GM12872 (cell line): ENCODE results near the gene PIP5K1B.

Experiments used
- CTCF ChIP-seq: IDR thresholded peaks from 3 replicates; pipeline ENCODE4 v1.5.1; 2011; ENCODE audit warnings: low read depth, mild to moderate bottlenecking, low read length, moderate library complexity; ENCODE audit not compliant: insufficient read depth

Gene PIP5K1B

DNA sequence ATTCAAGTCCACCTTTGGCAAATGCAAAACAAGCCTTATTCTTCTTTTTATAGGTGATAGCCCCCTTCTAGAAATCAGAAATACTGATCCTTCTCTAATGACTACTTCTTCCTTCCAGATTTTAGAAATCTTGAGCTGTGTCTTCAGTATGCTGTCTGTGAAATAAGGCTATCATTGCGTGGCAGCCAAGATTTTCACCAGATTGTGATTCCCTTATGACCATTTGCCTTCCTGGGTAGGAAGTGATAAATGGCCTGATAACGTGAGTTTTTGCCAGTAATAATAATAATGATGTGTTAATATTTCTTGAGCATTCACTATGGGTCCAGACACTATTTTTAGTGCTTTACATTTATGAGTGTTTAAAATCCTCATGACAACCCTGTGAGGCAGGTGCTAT lies 80.9 kb downstream of the PIP5K1B start:
- TF ChIP-seq CTCF = no peak

DNA sequence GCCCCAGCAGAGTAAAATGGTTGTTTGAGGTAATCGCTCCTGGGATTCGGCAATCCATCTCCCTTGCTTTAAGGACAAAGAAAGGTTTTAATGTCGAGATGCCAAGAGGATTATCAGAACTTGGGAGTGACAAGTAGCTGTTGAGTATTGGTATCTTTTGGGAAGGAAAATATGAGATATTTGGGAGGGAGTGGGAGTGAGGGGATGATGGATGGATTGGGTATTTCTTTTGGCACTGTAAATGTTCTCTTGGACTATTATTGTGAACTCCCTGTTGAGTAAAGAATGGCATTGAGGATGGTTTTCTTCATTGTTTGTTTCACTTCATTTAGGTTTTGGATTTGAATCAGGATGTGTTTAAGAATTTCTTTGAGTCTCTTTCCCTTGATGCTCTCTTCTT lies 86.1 kb downstream of the PIP5K1B start:
- TF ChIP-seq CTCF = no peak

DNA sequence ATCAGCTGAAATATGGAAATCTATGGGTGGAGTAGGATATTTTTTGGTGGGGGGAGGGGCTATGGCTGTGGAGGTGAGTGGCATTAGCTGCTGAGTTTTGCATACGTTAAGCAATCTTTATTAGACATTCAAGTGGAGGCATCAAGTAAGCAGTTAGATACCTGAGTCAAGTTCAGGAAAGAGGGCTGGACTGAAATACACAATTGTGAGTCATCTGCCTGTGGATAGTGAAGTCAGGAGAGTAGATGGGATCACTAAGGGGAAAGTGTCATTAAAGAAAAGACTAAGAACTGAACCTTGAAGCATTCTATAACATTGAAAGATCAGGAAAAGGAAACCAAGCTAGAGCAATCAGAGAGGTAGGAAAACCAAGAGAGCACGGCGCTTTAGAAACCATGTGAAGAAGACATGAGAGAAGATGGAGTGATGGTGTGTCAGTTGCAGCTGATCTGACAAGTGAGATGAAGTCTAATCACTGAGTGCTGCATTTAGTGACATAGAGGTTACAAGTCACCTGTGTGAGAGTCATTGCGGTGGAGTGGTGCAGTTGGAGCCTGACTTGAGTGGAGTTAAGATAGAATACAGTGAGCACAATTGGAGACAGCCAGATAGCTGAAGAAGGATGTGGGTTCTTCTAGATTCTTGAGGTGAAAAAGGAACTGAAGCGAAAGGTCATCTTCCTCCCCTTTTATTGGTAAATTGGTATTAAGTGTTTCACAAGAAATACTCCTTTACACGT lies 88.7 kb downstream of the PIP5K1B start:
- no peak for TF ChIP-seq CTCF

DNA sequence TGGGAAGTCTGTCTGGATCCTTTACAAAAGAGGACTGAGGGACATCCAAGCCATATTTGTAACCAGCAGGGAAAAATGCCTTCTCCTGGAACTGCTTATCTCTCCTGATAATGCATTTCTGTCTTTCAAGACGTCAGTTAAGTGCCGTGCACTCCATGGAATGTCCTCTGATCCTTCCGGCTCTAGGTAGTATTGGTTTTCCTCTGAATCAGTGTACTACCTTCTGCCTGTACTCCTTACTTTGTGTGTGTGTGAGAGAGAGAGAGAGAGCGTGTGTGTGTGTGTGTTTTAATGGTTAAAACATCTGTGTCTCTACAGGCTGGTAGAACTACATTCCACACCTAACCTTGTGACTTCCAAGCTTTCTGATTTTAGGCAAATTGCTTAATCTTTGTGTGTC lies 89.9 kb downstream of the PIP5K1B start:
- TF ChIP-seq CTCF = no peak

DNA sequence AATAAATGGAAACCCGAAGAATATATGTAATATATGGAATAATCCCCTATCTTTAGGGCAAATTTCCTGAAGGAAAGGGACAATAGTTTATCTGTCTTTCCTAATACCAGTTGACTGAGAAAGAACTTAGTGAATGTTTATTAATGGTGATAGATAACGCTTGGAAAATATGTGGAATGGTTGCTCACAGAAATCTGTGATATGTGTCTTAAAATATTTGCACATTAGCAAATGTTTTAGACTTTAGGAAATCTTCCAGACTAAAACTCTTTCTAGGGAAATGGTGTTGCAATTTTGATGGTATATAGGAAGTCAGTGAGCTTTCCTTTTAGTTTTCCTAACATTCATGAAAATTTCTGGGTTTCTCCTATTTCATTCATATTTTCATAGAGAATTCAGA lies 90.4 kb downstream of the PIP5K1B start:
- TF ChIP-seq CTCF = no peak

GRCh38 chr9:68797116-68797515 lies 92.1 kb downstream of the PIP5K1B start:
- TF ChIP-seq CTCF = no peak

DNA sequence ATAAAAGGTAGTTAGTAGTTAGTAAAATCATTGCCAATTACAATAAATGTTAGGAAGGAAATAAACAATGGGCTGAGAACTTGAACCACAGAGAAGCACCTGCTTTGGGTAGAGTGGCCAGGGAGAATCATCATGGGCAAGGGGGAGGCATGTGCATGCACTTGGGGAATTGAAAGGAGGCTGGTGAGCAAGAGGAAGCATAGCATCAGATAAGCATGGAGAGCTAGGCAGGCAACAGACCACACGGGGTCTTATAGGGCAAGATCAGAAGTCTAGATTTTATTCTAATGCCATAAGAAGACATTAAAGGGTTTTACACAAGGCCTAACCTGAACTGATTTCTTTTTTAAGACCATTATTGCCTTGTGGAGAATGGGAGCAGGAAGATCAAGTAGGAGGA lies 93.4 kb downstream of the PIP5K1B start:
- TF ChIP-seq CTCF = no peak
